Activated CD8-positive, alpha-beta memory T cell treated with anti-CD3 and anti-CD28 coated beads, Interleukin-2, amount 50 U/mL, for 4 hours (primary cell): Measurements from ENCODE around the gene LRP1-AS.

Experiments
- DNase-seq: peaks from one replicate; pipeline ENCODE4 v3.0.0-alpha.2; 2020

LRP1-AS gene

GRCh38 chr12:57095440-57095839, 52.0 kb downstream of the LRP1-AS start:
- no peak for DNase-seq
